ENCODE results near the gene COL27A1. TPM values are rescaled to one million over a fixed set of nuclear protein-coding genes. Genes with fewer than 3 reads are reported as not detected.

Gene COL27A1
- total RNA-seq, 2 experiments from 2014 or later, result 0.50 to 1.2 TPM

- H3K27me3 Mint-ChIP-seq, result peaks cover 7% of the 10 kb centered on the region
- DNase-seq, result no peak
- H3K4me3 Mint-ChIP-seq, result no peak overlapping the region
- no peak overlapping the region for H3K27ac Mint-ChIP-seq
- no peaks in the 10 kb centered on the region for H3K4me1 Mint-ChIP-seq
- POLR2A ChIA-PET, result interaction anchor here (0.5 kb wide), 1 partner anchor 265 kb away, joined by 3 read pairs; no protein-coding TSS in a partner anchor
- no peaks in the 10 kb centered on the region for H3K9me3 Mint-ChIP-seq
- CTCF ChIA-PET, result interaction anchor here (1.5 to 3.4 kb wide), 3 partner anchors 13 to 59 kb away, joined by 4 to 14 read pairs (median 9); partner anchors contain the start of gene COL27A1
- no peaks in the 10 kb centered on the region for H3K36me3 Mint-ChIP-seq (ENCODE audit: low read depth)
These were observed 13.6 kb upstream of the COL27A1 start for GRCh38 chr9:114141553-114142402.

- Mint-ChIP-seq H3K27me3 (peaks cover 9% of the 10 kb centered on the region), H3K27ac (no peak overlapping the region), H3K9me3 (no peaks in the 10 kb centered on the region), H3K4me3 (no peak overlapping the region), H3K4me1 (no peaks in the 10 kb centered on the region), H3K36me3 (ENCODE audit: low read depth) (no peaks in the 10 kb centered on the region)
- ChIA-PET POLR2A (no interaction called here), CTCF (interaction anchor here (3.4 kb wide), 1 partner anchor 36 kb away, joined by 14 read pairs; no protein-coding TSS in a partner anchor)
- DNase-seq, result no peak
These were observed 12.1 kb upstream of the COL27A1 start for GRCh38 chr9:114143234-114143633.

GRCh38 chr9:114146735-114147134 is 8.6 kb upstream of the COL27A1 start:
- DNase-seq, result no peak
- Mint-ChIP-seq H3K27ac (no peak overlapping the region), H3K4me1 (no peaks in the 10 kb centered on the region), H3K36me3 (ENCODE audit: low read depth) (no peaks in the 10 kb centered on the region), H3K27me3 (peaks cover 6% of the 10 kb centered on the region), H3K9me3 (no peaks in the 10 kb centered on the region), H3K4me3 (no peak overlapping the region)
- ChIA-PET POLR2A (no interaction called here), CTCF (interaction anchor here (0.8 kb wide), 1 partner anchor 38 kb away, joined by 3 read pairs; no protein-coding TSS in a partner anchor)

- no peak overlapping the region for H3K4me3 Mint-ChIP-seq
- H3K27me3 Mint-ChIP-seq, result peaks cover 17% of the 10 kb centered on the region
- no peaks in the 10 kb centered on the region for H3K9me3 Mint-ChIP-seq
- ChIA-PET POLR2A (no interaction called here), CTCF (no interaction called here)
- no peak overlapping the region for H3K27ac Mint-ChIP-seq
- no peaks in the 10 kb centered on the region for H3K36me3 Mint-ChIP-seq (ENCODE audit: low read depth)
- H3K4me1 Mint-ChIP-seq, result peaks cover under 1% of the 10 kb centered on the region
- no peak for DNase-seq
These were observed 6.2 kb upstream of the COL27A1 start for GRCh38 chr9:114149181-114149580.

- Mint-ChIP-seq H3K4me1 (peaks cover 7% of the 10 kb centered on the region), H3K36me3 (ENCODE audit: low read depth) (no peaks in the 10 kb centered on the region), H3K9me3 (no peaks in the 10 kb centered on the region), H3K27ac (no peak overlapping the region), H3K27me3 (peaks cover 24% of the 10 kb centered on the region), H3K4me3 (no peak overlapping the region)
- ChIA-PET POLR2A (no interaction called here), CTCF (no interaction called here)
- no peak for DNase-seq
These were observed 5.5 kb upstream of the COL27A1 start for GRCh38 chr9:114149765-114150340.

GRCh38 chr9:114150608-114151007 is 4.7 kb upstream of the COL27A1 start:
- H3K27ac Mint-ChIP-seq, result no peak overlapping the region
- no peak overlapping the region for H3K4me3 Mint-ChIP-seq
- H3K27me3 Mint-ChIP-seq, result peaks cover 30% of the 10 kb centered on the region
- H3K9me3 Mint-ChIP-seq, result no peaks in the 10 kb centered on the region
- CTCF ChIA-PET, result no interaction called here
- POLR2A ChIA-PET, result no interaction called here
- no peaks in the 10 kb centered on the region for H3K36me3 Mint-ChIP-seq (ENCODE audit: low read depth)
- no peak for DNase-seq
- H3K4me1 Mint-ChIP-seq, result peaks cover 8% of the 10 kb centered on the region

GRCh38 chr9:114151426-114151956 is 3.8 kb upstream of the COL27A1 start:
- H3K36me3 Mint-ChIP-seq (ENCODE audit: low read depth), result no peaks in the 10 kb centered on the region
- no peak overlapping the region for H3K4me3 Mint-ChIP-seq
- POLR2A ChIA-PET, result interaction anchor here (0.6 kb wide), 1 partner anchor 255 kb away, joined by 3 read pairs; no protein-coding TSS in a partner anchor
- peaks cover 34% of the 10 kb centered on the region for H3K27me3 Mint-ChIP-seq
- no peak overlapping the region for H3K27ac Mint-ChIP-seq
- H3K9me3 Mint-ChIP-seq, result no peaks in the 10 kb centered on the region
- peaks cover 12% of the 10 kb centered on the region for H3K4me1 Mint-ChIP-seq
- no peak for DNase-seq
- CTCF ChIA-PET, result interaction anchor here (0.9 kb wide), 1 partner anchor 43 kb away, joined by 3 read pairs; no protein-coding TSS in a partner anchor

- Mint-ChIP-seq H3K4me3 (peak overlapping the region; percentile 36), H3K27me3 (peaks cover 48% of the 10 kb centered on the region), H3K9me3 (no peaks in the 10 kb centered on the region), H3K4me1 (peaks cover 17% of the 10 kb centered on the region), H3K27ac (no peak overlapping the region), H3K36me3 (ENCODE audit: low read depth) (no peaks in the 10 kb centered on the region)
- DNase-seq, result no peak
- CTCF ChIA-PET, result interaction anchor here (0.6 to 1.5 kb wide), 8 partner anchors 12 to 144 kb away, joined by 3 to 9 read pairs (median 4); no protein-coding TSS in a partner anchor
- POLR2A ChIA-PET, result no interaction called here
These were observed 1.4 kb upstream of the COL27A1 start for GRCh38 chr9:114153761-114154599.

GRCh38 chr9:114154600-114155102 is 686 bp upstream of the COL27A1 start:
- Mint-ChIP-seq H3K9me3 (no peaks in the 10 kb centered on the region), H3K36me3 (ENCODE audit: low read depth) (no peaks in the 10 kb centered on the region), H3K27me3 (peaks cover 50% of the 10 kb centered on the region), H3K27ac (no peak overlapping the region), H3K4me1 (peaks cover 17% of the 10 kb centered on the region), H3K4me3 (peak overlapping the region; percentile 36)
- no peak for DNase-seq
- ChIA-PET CTCF (interaction anchor here (0.6 to 1.5 kb wide), 11 partner anchors 13 to 144 kb away, joined by 3 to 9 read pairs (median 3); no protein-coding TSS in a partner anchor), POLR2A (no interaction called here)

GRCh38 chr9:114155995-114156656 is 789 bp downstream of the COL27A1 start:
- ChIA-PET POLR2A (no interaction called here), CTCF (interaction anchor here (0.8 to 1.2 kb wide), 2 partner anchors 11 to 26 kb away, joined by 3 read pairs; no protein-coding TSS in a partner anchor)
- no peak overlapping the region for H3K27ac Mint-ChIP-seq
- DNase-seq, result no peak
- H3K9me3 Mint-ChIP-seq, result no peaks in the 10 kb centered on the region
- H3K4me3 Mint-ChIP-seq, result peak overlapping the region; percentile 75
- peaks cover 53% of the 10 kb centered on the region for H3K27me3 Mint-ChIP-seq
- H3K36me3 Mint-ChIP-seq (ENCODE audit: low read depth), result no peaks in the 10 kb centered on the region
- peaks cover 17% of the 10 kb centered on the region for H3K4me1 Mint-ChIP-seq

GRCh38 chr9:114156657-114157421 is 1.5 kb downstream of the COL27A1 start:
- Mint-ChIP-seq H3K27me3 (peaks cover 53% of the 10 kb centered on the region), H3K27ac (no peak overlapping the region)

More at GRCh38 chr9:114156657-114157421, 1.5 kb downstream of the COL27A1 start:
- DNase-seq, result no peak
- H3K9me3 Mint-ChIP-seq, result no peaks in the 10 kb centered on the region
- peak overlapping the region; percentile 75 for H3K4me3 Mint-ChIP-seq
- ChIA-PET POLR2A (no interaction called here), CTCF (interaction anchor here (0.8 to 1.6 kb wide), 2 partner anchors 137 to 142 kb away, joined by 3 to 5 read pairs; no protein-coding TSS in a partner anchor)
- peaks cover 17% of the 10 kb centered on the region for H3K4me1 Mint-ChIP-seq
- H3K36me3 Mint-ChIP-seq (ENCODE audit: low read depth), result no peaks in the 10 kb centered on the region
